Measurements from ENCODE around the gene PLEKHG4.

Gene PLEKHG4

DNA sequence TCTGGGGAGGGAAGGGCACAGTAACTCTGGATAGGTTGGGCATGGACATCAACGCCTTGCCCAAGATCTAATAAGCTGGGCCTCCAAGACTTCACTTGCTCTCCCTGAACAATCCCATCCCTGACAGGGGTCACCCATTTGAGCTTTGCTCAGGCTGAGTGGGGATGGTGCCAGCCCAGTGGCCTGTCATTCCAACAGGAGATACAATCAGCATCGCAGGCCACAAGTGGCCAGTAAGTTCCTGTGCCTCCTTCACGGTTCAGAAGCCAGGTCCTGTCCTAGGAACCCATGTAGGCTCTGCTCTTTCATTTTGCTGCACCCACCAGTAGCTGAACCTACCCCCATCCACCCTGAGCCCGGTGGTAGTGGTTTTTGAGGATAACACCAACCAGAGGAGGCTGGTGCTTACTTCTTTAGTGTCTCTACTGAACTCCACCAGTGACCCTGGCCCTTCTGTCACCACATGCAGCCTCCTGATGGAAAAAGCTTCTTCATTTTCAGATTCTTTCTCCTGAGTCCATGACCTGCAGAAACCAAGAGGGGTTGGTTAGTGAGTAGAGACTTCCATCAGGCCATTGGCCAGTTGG lies 14.9 kb downstream of the PLEKHG4 start:
- no peak for FAIRE-seq

DNA sequence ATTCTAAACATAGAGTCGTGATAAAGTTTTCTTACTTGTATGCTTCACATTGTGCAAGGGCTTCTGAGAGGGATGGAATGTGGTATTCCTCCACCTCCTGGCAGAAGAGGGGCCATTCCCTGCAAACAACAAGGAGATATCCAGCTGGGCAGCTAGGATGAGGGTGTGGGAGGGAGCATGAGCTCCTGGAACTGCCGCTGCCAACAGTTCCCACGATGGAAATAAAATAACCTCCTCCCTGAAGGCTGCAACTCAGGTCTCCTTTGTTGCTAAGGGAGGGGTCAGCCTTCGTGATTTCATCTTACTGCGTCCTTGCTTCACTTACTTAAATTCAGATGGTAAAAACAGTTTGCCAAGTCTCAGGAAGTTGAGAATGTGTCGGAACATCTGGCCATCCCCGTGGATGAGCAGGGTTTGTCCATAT lies 15.6 kb downstream of the PLEKHG4 start:
- no peak for FAIRE-seq

DNA sequence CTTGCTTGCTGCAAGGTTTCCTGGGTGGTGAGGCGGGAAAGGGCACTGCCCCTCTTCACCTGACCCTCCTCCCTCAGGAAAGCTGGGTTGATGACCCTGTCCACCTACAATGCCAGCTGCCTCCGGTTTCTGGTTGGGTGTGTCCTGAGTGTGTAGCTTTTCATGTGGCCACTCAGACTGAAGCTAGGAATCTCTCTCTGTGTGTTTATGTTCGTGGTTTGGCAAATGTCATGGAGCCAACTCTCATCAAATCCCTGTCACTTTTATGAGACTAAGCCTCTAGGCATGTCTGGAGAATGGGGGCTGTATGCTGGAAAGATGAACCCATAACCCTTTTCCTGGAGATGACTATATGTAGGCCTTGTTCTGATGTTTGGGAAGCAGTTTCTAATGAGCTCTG lies 17.1 kb downstream of the PLEKHG4 start:
- FAIRE-seq: no peak

DNA sequence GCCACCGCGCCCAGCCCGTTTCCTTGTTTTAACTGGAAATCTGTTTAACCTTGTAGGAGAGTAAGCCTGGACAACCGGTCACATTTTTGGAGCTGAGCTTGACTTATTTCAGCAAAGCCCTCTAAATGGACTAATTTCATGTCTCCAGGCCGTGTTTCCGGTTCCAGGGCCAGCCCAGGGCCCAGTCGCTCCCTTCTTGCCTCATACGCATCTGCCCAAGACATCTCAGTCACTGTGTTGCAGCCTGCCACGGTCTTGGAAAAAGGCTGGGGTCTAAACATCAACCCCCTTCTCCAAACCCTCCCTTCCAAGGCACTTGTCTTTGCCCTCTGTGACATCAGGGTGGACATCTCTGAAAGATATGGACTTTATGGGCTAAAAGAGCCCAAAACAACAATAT lies 18.9 kb downstream of the PLEKHG4 start:
- FAIRE-seq: no peak

DNA sequence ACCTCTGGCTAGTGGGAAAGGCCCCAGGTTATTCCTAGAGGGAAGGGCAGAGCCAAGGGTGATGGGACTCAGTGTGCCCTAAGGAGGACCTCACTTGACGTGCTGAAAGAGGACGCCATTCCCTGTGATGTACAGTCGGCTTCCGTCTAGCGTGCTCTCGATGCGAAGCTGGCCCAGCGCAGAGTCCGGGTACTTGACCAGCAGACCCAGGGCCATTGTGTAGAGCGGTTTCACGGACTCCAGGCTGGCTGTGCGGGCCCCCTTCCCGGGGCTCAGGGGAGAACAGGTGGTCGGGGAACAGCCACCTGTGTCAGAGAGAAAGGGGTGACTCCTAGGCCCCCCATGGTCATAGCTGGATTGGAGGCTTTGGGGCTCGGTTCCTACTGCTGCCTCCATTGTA lies 19.9 kb downstream of the PLEKHG4 start:
- FAIRE-seq: no peak

DNA sequence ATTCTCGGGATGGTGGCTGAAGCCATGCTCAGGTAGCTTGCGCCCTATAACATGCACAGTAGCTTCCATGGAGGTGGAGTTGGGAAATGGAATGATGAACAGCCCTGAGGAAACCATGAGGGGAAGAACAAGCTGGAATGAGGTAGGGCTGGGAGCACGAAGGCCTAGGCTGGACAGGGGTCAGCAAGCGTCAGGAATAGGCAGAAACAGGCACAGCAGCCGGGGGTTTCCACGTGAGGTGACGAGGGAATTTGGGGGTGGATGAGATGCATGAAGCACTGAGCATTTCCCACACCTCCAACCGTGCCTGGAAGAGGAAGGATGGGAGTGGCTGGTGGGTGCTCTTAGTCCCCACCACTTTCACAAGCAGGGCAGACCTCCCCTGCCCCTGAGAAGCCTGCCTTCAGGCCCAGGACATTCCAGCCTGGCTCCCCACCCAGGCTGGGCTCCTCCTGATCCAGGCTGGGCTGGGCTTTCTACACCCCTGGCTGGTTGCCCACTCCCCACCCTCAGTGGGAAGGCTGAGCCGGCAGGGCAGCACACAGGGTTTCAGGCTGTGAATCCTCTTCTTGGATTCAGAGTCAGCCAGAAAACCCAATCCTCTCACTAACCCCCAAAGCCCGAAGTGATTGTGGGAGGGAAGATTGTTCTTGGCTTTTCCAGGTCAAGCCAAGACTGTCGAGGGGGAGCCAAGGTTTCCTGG lies 21.9 kb downstream of the PLEKHG4 start:
- FAIRE-seq: no peak

DNA sequence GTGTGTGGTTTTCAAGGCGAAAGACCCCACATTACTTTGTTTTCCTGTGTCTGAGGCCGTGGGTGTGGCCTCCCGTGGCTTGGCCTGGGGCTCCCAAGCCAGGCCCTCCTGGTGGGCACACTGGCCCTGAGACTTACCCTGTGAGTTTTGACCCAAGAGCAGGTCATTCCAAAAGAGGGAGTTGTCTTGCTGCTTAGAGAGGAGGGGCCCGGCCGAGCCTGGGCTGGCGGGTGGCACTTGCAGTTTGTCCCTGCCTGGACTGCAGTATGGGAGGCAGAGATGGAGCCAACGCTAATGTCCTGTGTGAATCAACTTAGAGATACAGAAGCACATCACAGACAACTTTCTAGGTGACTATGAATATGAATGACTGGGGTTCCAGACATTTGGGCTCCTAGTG lies 22.7 kb downstream of the PLEKHG4 start:
- no peak for FAIRE-seq

DNA sequence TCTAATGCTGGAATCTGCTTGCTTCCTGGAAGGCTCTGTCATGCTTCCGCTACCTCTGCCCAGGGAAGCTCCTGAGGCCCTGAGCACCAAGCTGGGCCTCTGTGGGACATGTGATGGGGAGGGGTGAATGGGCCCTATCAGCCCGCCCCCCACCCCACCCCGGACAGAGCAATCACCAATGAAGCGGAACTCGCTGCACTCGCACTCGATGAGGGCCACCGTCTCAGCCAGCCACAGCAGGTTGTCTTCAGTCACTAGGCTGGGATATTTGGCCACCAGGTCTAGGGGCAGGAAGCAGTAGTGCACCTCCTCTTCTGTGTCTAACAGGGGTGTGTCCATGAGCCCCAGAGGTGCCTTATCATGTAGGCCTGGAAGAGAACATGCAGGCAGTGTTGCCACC lies 23.6 kb downstream of the PLEKHG4 start:
- no peak for FAIRE-seq

DNA sequence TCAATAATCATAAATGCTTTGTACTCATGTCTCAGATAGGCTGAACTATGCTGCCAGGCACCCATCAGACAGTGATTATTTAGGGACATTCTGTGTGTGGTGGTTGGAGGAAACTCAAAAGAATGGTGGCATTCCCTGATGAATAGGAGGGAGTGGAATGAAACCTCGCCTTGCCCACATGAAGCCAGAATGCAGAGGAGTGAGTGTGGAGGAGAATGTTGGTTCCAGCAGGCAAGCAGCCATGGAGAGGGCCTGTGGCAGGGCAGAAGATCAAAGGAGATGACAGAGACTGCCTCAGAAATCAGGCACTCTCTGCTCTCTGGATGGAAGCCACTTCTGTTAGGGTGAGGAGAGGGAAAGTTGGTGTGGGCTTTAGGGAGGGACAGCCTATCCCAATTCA lies 24.7 kb downstream of the PLEKHG4 start:
- FAIRE-seq: no peak

DNA sequence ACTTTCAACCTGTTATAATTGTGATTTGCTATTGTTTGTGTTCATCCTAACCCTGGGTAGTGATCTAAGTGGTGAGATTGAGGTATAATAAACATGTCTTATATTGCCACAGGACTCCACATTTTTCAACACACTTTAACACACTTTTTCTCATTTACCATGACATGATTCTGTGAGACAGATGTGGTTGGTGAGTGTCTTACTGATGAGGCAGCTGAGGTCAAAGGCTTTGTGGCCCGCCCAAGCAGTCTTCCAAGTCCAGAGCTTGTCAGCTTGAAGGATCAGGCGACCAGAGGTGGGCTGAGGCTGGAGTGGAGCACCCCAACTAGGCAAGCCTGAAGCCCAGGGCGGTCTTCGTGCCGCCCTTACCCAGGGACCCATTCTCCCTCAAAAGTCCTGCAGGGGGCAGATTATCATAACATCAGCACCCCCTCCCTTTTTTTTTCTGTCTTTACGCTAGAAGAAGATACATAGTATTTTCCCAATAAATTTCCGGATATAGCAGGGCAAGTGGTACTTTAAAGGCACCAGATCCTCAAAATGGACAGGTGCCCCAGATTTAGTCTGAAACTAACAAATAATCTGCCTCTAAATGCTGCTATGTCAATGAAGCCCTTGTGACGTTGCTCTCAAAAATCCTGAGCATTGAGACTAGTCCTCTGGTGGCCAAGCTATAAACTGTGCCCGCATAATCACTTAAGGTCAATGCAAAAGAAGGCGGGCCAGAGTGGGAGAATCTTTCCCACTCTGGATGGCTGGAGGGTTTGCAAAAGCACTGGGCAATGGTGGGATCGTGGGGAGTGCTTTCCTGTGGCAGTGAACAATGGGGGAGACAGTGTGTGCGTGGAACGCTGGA lies 26.1 kb downstream of the PLEKHG4 start:
- FAIRE-seq: no peak

DNA sequence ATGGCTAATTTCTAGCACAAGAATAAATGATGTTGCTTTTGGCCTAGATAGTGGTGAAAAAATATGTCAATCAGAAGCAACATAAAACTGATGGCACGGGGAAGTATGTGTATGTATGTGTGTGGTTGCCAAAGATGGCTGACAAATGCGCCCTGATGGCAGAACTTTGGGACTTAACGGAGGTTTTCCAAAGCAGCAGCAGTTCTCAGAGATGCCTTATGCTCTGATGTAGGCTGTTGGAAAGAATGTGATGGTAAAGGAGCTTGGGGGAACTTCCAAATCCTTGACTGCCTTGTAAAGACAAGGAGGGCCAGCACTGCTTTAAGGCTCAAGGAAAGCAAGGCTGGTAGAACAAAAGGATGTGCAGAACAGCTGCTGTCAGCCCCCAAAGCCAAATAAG lies 31.2 kb downstream of the PLEKHG4 start:
- no peak for FAIRE-seq

DNA sequence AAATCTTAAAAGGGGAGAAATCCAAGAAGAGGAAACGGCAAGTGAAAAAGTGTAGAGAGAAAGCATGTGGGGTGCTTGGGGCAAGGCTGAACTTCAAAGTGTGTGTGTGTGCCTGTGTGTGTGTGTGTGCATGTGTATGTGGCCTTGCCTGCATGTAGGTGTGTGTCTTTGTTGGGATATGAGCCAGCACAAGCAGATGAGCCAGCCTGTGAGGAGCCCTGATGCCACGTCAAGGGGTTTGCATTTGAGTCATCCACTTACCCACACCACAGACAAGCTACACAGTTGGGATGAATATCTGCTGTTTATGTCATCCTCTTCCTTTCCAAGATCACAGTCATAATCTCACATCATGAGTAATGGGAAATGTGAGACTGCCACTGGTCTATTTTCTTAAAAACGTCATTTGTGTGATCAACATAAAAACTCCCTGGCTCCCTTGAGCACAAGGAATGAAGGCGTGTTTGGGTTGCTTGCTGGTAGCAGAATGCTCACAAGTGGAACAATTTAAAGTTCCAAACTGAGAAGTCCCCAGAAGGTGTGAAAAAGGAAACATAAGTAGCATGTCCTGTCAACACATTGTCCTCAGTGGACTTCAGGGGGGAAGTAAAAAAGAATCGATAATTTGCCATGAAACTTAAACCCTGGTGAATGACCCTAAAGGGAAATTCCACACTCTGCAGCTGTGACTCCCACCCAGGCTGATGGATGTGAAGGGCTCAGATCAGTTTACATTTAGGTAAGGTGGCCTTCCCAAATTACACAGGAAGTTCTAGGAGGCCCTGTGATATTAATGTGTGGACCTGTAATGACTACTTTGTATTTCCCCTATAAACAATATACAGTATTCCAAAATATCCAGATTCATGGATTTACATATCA lies 32.5 kb downstream of the PLEKHG4 start:
- FAIRE-seq: no peak

DNA sequence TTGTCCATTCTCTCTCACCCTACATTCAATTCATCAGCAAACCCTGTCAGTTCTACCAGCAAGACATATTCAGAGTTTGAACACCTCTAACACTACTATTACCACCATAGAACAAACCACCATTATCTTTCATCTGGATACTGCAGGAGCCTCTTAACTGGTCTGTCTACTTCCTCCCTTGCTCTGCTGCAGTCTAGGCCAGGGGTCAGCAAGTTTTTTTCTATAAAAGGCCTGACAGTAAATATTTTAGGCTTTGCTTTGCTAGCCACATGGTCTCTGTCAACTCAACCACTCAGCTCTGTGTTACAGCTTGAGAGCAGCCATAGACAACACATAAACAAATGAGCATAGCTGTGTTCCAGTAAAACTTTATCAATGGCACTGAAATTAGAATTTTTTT lies 33.4 kb downstream of the PLEKHG4 start:
- FAIRE-seq: no peak

DNA sequence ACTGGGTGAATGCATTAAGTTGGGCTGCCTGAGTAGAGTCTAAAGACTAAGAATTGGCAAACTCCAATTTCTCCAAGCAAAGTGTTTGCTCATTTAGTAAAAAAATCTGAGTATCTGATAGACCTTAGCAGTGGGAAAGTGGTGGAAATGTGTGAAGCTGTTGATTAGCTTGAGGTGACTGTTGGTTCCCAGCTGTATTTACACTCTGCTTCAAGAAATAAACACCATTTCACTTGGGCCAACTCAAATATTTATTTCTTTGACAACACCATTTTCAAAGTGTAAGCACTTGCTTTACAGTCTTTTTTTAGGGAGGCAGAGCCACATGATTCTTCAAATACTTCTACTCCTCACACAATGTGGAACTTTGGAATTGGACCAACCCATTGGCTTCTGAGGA lies 38.5 kb downstream of the PLEKHG4 start:
- FAIRE-seq: no peak

DNA sequence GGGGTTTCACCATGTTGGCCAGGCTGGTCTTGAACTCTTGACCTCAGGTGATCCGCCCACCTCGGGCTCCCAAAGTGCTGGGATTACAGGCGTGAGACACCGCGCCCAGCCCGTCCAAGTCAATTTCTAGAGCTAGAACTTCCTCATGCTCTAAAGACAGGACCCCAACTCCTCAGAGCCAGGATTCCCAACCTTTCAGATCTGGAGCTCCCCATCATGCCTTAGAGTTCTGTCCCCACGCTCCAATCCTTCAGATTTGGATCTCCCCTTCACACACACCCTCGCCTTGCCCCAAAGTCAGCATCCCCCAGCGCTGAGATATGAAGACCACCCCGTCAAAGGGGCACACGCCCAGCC lies 46.8 kb downstream of the PLEKHG4 start:
- FAIRE-seq: no peak

DNA sequence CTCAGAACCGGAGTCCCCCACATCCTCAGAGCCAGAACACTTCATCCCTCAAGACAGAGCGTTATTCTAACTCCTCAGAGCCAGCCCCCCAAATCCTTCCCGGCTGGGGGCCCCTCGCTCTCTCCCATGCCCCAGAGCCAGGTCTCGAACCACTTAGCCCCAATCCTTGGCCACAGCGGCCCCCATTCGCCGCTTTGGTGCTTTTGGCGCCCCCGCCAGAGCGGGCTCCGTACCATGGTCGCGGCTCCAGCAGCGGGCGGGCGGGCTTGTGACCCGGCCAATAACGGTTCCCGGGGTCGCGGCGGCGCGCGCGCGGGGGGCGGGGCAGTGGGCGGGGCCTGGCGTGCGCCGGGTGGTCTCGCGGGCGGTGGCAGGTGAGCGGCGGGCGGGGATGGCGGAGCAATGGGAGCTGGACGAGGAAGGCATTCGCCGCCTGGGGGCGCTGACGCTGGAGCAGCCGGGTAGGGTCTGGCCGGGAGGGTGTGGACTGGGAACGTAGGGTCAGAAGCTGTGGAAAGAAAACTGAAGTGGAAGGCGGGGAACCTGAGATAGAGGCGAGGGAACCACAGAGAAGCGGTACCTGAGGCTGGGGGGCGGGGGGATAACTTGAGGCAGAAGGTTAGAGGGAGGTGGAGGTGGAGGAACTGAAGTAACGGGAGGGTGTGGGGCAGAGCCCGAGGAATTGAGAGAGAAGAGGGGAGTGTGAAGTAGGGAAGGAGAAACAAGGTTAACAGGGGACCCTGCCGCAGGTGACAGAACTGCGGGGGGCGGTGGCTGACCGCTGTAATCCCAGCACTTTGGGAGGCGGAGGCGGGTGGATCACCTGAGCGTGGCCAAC lies 47.4 kb downstream of the PLEKHG4 start, which contains the start of the genes KCTD19 and LRRC36:
Gene KCTD19, minus strand, starts transcription at position 270 of the 838 bp plus-strand sequence. Its CDS starts 34 bp downstream, at position 236.
Gene LRRC36, plus strand, starts transcription at position 344 of the 838 bp plus-strand sequence. Its CDS starts 48 bp downstream, at position 392.
- no peak for FAIRE-seq

DNA sequence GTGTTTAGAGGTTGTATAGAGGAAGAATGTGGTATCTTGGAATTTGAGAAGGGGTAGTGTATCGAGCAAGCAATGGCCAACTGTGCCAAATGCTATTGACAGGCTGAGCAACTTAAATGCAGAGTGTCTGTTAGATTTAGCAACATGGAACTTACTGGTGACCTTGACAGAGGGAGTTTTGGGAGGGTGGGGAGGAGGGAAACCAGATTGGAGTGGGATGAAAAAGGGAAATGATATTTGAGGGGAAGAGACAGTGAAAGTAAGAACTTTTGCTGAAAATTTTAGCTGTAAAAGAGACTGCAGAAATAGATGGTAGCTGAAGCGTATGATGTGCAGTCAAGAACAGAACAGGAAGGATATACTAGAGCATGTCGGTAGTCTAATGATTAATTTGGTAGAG lies 48.4 kb downstream of the PLEKHG4 start:
- no peak for FAIRE-seq

DNA sequence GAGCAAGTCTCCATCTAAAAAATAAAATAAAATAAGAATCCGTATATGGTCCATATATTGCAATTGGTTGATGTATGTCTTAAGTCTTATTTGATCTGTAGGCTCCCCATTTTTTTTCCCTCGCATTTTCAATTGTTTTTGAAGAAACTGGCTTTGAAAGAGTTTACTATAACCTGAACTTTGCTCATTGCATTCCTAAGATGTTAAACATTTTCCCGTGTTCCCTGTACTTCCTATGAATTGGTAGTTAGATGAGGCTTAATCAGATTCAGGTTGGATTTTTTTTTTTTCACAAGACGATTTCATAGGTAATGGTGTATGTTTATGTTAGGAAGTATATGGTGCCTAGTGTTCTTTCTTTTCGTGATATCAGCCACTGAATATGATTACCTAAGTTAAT lies 50.6 kb downstream of the PLEKHG4 start:
- FAIRE-seq: no peak

DNA sequence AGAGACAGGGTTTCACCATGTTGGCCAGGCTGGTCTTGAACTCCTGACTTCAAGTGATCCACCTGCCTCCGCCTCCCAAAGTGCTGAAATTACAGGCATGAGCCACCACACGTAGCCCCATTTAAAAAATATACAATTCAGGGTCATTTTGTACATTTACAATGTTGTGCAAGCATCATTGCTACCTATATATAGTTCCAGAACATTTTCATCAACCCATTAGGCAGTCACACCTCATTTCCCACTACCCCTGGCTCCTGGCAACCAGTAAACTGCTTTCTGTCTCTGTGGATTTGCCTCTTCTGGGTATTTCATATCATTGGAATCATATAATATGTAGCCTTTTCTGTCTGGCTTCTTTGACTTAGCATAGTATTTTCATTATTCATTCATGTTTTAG lies 54.0 kb downstream of the PLEKHG4 start:
- peak; percentile 96 for FAIRE-seq

DNA sequence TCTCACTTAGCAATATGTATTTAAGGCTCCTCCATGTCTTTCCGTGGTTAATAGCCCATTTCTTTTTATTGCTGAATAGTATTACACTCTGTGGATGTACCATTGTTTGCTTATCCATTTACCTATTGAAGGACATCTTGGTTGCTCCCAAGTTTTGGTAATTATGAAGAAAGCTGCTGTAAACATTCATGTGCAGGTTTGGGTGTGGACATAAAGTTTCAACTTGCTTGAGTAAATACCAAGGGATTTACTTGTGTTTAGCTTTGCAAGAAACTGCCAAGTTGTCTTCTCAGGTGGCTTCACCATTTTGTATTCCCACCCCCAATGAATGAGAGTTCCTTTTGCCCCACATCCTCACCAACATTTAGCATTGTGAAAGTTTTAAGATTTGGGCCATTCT lies 56.8 kb downstream of the PLEKHG4 start:
- no peak for FAIRE-seq

DNA sequence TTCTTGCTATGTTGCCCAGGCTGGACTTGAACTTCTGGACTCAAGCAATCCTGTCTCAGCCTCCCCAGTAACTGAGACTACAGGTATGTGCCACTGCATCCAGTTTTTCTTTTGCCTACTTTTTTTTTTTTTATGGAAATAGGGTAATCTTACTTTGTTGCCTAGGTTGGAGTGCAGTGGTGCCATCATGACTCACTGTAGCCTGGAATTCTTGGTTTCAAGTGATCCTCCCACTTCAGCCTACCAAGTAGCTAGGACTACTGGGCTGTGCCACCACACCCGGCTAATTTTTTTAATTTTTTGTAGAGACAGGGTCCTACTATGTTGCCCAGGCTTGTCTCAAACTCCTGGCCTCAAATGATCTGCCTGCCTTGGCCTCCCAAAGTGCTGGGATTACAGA lies 57.3 kb downstream of the PLEKHG4 start:
- no peak for FAIRE-seq

Data from islet of Langerhans (tissue), 1 donor.